Activated CD8-positive, alpha-beta memory T cell treated with anti-CD3 and anti-CD28 coated beads for 4 hours (primary cell): ENCODE measurements around the gene RRN3.
A peak's percentile ranks its signal among the peaks of the same experiment; 100 is the strongest.
"Not testable (repeated sequence)": the region's sequence is repeated elsewhere in the genome, so short reads cannot be mapped to it uniquely, and the experiment has no call there.

ENCODE experiments used
- DNase-seq, 2 donors: peaks; one replicate each; pipeline ENCODE4 v3.0.0-alpha.2; 2020; ENCODE audit warnings: low read depth in 2 of 2

The RRN3 gene, protein sequence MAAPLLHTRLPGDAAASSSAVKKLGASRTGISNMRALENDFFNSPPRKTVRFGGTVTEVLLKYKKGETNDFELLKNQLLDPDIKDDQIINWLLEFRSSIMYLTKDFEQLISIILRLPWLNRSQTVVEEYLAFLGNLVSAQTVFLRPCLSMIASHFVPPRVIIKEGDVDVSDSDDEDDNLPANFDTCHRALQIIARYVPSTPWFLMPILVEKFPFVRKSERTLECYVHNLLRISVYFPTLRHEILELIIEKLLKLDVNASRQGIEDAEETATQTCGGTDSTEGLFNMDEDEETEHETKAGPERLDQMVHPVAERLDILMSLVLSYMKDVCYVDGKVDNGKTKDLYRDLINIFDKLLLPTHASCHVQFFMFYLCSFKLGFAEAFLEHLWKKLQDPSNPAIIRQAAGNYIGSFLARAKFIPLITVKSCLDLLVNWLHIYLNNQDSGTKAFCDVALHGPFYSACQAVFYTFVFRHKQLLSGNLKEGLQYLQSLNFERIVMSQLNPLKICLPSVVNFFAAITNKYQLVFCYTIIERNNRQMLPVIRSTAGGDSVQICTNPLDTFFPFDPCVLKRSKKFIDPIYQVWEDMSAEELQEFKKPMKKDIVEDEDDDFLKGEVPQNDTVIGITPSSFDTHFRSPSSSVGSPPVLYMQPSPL

DNA sequence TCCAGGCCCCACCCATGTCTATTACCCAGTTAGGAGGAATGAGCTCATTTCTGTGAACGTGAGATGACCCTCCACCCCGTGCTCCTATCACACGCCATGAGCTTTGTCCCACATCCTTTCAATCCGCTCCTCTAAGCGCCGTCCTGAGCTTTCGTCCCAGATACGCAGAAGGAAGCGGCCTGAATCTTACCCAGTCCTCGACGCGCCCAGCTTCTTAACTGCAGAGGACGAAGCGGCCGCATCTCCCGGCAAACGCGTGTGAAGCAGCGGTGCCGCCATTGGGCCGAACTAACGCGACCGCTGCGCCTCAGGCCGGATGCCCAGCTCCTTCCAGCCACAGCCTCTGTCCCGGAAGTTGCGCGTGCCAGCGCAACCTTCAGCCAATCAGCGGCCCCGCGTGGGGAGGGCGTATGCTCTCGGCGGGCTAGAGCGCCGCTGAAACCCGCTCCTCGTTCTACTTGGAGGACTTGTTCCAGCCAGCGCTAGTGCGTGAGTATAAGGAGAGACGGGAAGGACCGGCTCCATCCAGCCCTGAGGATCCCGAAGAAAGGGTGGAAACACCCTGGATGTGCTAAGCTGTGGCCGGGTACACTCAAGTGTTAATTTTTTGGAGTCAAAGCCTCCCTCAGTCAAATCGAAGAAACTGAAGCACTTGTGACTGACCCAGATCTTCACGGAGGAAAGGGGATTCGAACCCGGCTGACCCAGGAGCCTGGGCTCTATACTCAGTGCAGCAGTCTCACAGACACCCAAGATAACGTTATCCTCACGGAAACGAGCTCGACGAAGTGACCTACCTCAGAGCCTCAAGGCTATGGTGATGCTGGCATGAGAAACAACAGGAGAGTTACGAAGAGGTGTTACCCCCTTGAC lies at the start of gene RRN3:
RRN3 (minus strand) TSS at position 318 of the 873 bp plus-strand sequence; CDS start at position 279, 39 bp downstream.
- DNase-seq, result peak; percentile 65 to 69

DNA sequence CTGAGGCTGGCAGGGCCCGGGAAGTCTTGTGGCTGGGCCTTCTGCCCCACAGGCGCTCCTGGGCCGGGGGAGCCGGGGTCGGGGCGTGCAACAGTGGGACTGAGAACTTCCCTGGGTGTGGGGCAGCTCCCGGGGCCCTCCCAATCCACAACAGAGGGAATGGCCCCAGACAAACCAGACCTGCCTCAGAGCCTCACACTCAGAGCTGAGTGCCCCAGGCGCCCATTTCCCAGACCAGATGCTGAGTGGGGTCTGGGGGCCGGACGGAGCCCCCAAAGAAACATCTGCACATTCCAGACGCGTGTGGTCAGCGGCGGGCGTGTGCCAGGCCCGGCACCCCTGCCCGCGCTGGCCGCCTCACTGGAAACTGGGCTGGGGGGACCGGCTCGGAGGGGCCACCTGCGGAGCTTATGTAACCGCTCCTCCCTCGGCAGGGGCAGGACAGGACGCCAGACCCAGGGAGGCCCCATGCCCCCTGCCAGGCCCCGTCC lies 49.6 kb upstream of the RRN3 start:
- DNase-seq, result not testable (repeated sequence)

DNA sequence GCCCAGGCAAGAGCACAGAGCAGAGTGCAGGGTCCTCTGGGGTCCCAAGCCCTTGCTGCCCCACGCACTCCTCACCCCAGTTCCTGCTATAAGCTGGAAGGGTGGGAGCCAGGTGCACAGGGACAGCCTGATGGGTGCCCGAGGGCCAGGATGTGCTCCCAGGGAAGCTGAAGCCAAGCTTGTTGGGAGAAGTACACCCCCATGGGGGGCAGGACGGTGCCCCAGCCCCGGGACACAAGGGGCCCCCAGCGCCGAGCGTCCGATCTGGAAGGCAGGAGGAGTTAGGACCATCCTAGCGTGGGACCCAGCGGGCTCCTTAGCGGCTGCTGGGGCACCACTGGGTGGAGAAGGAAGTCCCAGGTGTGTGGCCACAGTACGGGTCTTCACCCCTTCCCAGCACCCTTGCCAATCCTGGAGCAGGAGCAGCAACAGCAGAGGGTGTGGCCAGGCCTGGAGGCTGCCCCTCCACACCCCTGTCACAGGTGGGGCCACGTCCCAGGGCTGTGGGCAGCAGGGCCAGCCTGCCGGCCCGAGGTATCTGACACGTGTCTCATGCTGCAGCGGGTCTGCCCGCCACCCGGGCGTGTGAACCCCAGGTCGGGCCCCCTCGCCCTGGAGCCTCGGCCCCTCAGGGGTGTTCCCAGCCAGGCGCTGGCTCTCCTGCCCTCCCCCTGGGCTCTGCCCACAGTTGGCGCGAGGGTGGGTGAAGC lies 49.0 kb upstream of the RRN3 start:
- not testable (repeated sequence) for DNase-seq

DNA sequence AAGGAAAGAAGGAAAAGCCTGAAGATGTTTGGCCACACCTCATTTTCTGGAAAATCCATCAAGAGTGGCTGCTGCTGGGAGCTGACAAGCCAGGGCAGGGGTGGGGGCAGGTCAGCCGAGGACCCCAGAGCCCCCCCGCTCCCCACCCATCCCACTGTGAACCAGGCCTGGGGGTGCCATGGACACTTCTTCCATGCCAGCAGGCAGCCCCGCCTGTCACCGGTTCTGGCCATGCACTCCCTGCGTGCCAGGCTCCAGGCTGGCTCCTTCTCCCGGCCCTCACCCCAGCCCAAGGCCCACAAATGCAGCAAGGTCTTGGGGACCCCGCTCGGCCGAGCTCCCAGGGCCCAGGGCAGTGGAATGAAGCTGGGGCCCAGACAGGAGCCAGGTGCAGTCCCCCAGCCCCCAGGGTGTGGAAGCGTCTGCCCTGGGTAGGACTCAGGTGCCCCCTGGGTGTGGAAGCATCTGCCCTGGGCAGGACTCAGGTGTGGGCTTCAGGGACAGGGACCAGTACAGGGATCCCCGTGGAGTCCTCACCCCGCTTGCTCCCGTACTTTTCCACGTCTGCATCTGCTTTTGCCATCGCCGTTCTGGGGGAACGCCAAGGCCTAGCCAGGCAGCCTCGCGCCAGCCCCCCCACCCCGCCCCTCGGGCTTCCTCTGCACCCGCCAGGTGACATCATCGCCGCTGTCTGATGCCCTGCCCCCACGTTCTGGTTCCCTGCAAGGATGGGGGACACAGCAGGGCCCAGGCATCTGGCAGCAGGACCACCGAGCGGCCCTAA lies 48.2 kb upstream of the RRN3 start:
- not testable (repeated sequence) for DNase-seq

DNA sequence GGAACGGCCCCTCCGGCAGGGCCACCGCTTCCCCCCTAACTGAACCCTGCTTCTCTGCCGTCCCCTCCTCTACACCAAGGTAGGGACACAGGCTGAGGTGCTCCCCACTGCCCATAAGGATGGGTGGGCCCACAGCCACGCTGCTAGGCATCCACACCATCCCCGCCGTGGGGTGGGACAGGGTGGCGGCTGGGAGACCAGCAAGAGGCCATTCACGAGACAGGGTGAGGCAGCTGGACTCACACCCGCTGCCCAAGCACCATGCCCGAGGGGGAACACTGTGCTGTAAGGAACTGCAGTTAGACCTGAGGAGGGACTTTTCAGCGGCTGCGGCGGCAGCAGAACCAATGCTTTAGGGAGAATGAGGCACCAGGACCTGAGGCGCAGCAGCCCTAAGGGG lies 47.5 kb upstream of the RRN3 start:
- no peak for DNase-seq

DNA sequence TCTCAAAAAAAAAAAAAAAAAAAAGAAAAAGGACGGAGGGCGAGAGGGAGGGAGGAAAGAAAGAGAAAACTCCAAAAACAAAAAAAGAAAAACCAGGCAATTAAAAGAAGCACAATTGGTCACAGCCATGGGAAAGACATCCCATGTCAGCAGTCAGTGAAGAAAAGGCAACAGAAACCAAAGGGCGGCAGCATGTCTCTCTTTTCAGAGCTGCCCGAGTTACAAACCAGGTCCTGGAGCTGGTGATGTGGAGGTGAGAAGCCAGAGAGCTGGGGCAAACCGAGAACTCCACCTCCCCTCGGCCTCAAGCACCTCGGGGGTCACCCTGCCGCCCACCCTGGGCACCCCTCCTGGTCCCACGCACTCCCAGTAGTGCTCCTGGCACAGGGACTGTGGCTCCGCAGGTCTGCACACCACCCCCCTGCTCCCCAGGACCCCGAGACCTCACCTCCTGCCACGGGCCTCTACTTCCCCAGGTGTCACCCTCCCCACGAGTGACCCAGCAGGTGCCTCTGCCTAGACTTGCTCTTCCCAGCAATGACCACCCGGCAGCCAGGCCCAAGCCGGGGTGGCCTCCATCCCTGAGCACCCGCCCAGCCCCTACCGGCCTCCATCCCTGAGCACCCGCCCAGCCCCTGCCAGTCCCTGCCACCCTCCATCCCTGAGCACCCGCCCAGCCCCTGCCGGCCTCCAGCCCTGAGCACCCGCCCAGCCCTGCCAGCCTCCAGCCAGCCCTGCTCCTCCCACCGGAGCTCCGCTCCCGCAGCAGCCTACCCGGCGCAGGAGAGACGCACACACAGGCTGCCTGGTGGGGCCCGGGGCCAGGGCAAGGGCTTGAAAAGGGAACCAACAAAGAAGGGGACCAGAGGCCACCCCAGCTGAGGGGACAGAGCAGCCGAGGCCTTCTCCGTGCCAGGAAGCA lies 46.6 kb upstream of the RRN3 start:
- DNase-seq, result not testable (repeated sequence)

DNA sequence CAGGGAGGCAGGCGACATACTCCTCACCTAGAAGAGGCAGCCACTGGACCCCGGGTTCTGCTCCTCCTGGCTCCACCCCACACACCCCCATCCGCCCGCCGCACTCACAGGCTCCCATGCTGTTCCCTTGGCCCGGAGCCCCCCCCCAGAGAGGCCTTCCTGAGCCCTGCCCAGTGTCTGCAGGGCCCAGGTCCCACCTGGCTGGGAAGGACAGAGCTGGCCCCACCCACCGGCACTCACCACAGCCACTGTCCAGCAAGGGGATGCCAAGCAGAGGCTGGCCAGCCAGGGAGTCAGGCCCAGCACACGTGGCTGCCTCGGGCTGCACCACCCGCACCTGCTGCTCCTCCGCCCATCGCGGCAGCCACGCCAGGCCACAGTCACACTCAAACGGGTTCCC lies 43.4 kb upstream of the RRN3 start:
- not testable (repeated sequence) for DNase-seq

DNA sequence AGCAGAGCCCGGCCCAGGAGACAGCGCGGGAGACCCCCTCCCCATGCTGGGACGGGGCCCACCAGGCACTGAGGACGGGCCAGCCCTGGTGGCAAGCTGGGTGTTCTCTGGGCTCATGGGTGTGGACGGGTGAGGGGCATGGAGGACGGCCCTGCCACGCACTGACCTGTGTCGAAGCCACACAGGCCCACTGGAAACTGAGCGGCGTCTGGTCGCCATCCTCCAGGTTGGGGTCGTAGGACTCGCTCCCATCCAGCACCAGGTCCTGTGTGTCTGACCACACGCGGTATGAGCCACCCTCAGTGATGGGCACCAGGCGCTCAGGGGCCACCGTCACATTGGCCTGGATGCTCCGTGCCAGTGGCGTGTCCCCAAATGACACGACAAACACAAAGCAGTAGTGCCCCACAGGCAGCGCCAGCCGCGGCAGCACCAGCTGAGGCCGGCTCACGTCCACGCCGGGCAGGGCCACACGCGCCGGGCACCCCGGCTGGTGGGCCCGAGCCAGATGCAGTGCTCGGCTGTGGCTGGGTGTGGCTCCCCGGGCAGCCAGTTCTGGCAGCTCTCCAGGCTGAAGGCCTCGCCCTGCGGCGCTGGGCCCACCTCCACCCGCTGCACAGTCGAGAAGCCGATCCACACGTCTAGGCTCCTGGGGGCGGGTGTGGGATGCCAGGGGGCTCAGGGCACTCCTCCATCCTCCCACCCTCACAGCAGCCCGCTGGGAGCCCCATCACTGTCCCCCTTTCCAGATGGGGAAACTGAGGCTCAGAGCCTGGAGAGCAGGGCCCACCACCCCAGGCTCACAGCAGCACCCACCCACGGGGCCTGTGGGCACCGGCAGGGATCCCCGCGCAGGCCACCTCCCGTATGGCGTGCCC lies 41.6 kb upstream of the RRN3 start:
- DNase-seq, result not testable (repeated sequence)

DNA sequence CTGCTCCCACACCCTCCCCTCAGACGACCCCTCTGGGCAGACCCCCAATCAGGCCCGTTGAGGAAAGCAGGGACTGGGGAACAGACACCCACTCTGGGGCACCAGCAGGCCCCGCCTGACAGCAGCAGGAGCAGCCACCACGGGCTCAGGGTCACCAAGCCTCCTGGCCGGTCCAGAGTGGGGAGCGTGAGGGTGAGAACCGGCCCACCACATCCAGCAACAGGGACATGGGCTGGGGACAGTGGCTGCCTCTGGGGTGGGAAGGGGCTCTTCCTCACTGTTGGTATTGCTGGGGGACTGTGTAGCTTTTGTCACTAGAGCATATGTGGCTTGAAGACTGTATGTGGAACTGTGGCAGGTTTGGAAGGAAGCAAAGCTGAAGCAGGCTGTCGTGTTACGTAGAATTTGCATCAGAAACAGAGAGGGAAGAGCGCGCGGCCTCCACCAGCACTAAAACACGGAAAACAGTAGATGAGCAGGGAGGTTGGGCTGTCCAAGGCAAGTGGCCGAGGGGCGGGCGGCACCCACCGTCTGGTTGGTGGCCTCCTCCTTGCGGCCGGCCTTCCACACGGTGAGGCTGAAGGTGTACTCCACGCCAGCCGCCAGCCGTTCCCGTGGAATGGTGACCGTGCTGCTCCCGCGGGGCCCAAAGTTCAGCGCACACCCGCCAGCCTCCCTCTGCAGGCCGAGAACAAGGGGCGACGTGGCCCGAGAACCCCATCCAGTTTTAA lies 40.8 kb upstream of the RRN3 start:
- not testable (repeated sequence) for DNase-seq

DNA sequence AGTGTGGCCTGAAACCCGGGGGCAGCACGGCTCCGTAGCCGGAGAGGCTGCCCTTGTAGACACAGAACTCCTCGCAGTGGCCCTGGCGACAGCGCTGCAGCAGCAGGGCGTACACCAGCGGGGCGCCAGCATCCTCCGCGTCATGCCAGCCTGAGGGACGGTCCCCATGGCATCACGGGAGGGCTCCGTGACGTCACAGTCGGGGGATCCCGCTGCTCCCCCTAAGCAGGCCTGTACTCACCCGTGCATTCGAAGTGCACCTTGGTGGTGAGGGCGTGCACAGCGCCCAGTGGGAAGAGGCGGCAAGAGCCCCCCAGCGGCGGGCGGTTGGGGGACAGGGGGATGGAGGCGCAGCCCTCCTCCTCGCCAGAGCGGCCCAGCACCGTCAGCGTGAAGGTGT lies 39.5 kb upstream of the RRN3 start:
- DNase-seq, result not testable (repeated sequence)

DNA sequence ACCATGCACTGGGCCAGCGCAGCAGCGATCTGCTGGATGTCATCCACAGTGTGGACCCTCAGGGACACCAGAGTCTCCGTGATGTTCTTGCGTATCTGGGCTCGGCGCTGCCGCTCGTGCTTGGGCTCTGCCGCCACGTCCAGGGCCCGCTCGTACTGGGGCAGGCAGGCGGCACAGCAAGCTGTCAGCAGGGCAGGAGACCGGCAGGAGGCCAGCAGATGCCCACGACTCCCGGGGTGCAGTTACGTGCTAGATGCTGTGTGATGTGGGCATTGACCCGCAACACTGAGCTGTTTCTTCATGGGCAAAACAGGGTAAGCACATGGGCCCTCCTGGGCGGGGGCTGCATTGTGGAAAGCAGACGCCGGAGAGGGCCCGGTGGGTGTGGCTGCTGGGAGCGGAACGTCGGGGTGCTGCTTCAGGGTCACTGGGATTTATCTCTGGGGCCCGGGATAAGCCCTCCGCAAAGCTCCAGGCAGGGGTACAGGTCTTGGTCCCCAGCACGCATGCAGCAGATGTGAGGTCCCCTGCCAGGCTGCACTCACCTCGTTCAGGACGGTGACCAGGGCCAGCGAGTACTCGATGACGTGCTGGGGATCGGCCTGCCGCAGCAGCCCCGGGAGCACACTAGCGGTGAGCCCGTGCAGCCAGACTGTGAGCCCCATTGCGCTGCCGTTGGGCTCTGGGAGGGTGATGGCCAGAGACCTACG lies 38.8 kb upstream of the RRN3 start:
- DNase-seq, result not testable (repeated sequence)

DNA sequence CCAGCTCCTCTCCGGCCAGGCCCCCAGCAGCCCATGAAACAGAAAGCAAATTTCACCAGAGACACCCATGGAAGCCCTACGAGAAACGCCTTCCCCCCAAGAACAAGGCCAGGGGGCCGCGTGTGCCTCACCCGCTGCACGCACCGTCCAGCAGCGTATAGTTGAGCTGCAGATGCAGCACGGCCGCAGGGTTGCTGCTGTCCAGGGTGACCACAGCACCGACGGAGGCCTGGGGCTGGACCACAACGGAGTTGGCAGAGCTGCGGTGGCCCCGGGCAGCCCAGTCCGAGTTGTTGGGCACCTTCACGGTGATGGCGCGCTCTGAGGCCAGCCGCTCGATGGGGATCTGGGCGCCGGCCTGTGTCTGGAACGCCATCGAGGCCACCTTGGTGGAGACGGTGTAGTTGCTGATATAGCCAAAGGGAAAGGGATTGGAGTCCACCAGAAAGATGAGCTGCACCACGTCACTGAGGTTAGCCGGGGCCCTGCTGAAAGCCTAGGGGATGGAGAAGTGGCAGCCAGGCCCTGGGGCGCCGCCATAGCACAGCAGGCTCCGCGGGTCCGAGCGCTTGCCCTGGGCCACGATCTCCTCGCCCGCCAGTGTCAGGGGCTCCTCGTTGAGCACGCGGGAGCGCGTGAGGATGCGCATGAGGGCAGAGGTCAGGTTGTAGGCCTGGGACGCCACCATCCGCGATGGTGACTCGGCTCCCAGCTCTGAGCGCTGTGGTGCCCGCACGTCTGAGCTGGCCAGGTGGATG lies 37.0 kb upstream of the RRN3 start:
- DNase-seq, result not testable (repeated sequence)

DNA sequence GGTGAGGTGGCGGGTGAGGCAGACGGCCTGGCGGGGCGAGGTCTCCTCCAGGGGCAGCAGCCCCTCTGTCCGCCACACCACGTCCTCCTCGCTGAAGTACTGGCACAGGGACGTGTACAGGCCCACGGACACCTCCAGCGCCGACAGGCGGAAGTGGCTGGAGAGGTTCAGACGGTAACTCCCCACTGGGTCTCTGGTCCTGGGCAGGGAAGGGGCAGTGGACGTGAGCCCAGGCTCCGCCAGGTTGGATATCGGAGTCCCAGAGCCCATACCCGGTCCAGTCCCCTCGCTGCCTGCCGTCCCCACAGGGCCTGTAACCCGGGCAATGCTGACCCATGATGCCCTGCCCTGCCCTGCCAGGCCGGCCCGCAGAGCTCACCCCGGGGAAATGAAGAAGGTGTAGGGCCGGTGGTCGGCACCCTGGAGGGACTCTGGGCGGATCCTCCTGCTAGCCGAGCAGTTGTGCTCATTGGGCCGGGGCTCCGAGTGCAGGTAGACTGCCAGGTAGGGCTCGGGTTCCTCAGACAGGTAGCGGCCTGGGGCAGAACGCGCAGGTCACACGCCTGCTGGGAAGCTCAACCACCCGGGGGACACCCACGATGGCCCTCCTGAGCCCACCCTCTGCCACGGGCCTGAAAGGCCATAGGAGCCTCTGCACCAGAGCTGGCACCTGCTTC lies 36.3 kb upstream of the RRN3 start:
- DNase-seq, result not testable (repeated sequence)

DNA sequence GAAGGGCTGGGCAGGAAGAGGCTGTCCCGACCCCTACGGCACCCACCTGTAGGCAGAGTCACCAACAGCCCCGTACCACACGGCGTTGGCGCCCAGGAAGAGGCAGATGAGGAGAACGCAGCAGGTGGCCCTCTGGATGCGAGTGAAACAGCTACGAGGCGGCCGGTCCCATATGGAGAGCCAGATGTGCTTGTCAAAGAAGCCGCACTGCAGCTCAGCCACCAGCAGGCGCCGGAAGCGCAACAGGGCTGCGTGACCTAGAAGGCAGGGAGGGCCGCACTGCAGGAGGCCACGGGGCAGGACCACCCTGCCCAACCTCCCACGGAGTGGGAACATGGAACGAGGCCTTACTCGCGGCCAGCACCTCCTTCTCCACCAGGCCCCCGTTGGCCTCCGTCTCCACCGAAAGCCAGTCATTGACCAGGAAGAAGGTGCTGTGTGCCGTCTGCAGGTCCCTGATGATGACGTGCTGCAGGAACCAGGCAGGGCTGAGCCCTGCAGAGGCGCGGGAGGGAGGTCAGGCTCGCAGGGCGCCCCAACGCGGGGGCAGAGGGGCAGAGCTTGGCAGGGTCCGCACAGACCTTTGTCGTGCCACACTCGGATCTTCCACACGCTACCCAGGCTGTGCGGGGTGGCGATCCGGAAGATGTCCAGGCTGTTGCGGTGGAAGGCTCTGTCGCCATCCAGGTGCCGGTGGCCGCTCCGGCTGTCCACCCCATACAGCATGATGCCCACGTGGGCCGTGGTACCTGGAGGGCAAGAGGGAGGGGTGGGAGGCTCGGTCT lies 33.8 kb upstream of the RRN3 start:
- not testable (repeated sequence) for DNase-seq
